HepG2 (cell line): ENCODE results near the gene CCDC57. TPM values are rescaled to one million over a fixed set of nuclear protein-coding genes. Genes with fewer than 3 reads are reported as not detected.

ENCODE experiments used
- CREM ChIP-seq, 2 experiments: sonication (generic) in 1 of 2; formaldehyde crosslinking in 1 of 2; IDR thresholded peaks; 2 replicates each; pipeline versions ENCODE4 v1.4.0 to v1.6.1; 2016 to 2020; ENCODE audit warnings: antibody characterized with exemption in 1 of 2, mild to moderate bottlenecking in 1 of 2, missing genetic modification reagents in 1 of 2
- ELF3 ChIP-seq: IDR thresholded peaks from 2 replicates; pipeline ENCODE4 v1.6.1; 2016; ENCODE audit warnings: missing genetic modification reagents, missing compliant biosample characterization
- FIP1L1 ChIP-seq: fragments of 200-400 bp; formaldehyde crosslinking; IDR thresholded peaks from 2 replicates; pipeline ENCODE4 v1.6.1; 2018; ENCODE audit warnings: low read depth, mild to moderate bottlenecking, low read length, moderate library complexity, borderline replicate concordance; ENCODE audit not compliant: insufficient read depth
- GLI4 ChIP-seq: sonication (generic); formaldehyde crosslinking; IDR thresholded peaks from 2 replicates; pipeline ENCODE4 v1.5.1; 2020; ENCODE audit warnings: missing genetic modification reagents, mild to moderate bottlenecking, moderate library complexity, borderline replicate concordance
- GTF2F1 ChIP-seq: fragments of 150-350 bp; IDR thresholded peaks from 2 replicates; pipeline ENCODE4 v1.6.1; 2014; ENCODE audit warnings: low read length
- HMG20B ChIP-seq: conservative IDR thresholded peaks from 2 replicates; pipeline ENCODE4 v1.6.1; 2016; ENCODE audit warnings: missing genetic modification reagents, missing compliant biosample characterization
- HMGA1 ChIP-seq: sonication (generic); formaldehyde crosslinking; conservative IDR thresholded peaks from 2 replicates; pipeline ENCODE4 v1.4.0; 2020; ENCODE audit warnings: missing genetic modification reagents
- KDM1A ChIP-seq: IDR thresholded peaks from 2 replicates; pipeline ENCODE4 v1.6.1; 2016; ENCODE audit warnings: missing compliant biosample characterization
- SPEN ChIP-seq: sonication (generic); formaldehyde crosslinking; IDR thresholded peaks from 2 replicates; pipeline ENCODE4 v1.5.1; 2020; ENCODE audit warnings: low read depth, mild to moderate bottlenecking, missing genetic modification reagents
- ZBTB42 ChIP-seq: sonication (generic); formaldehyde crosslinking; IDR thresholded peaks from 2 replicates; pipeline ENCODE4 v1.5.0; 2020; ENCODE audit warnings: mild to moderate bottlenecking, missing genetic modification reagents
- ZNF329 ChIP-seq: sonication (generic); formaldehyde crosslinking; IDR thresholded peaks from 2 replicates; pipeline ENCODE4 v1.9.0; 2021; ENCODE audit warnings: low read depth, mild to moderate bottlenecking, missing genetic modification reagents
- ZNF558 ChIP-seq: sonication (generic); formaldehyde crosslinking; IDR thresholded peaks from 2 replicates; pipeline ENCODE4 v1.9.0; 2022; ENCODE audit warnings: mild to moderate bottlenecking, missing genetic modification reagents, borderline replicate concordance
- polyA plus RNA-seq, 8 experiments: library from polyadenylated mRNA; depleted of rRNA in 3 of 8; stranded (reverse) in 7 of 8; unstranded in 1 of 8; fragments of >200 nt; fragmentation: Illumina TruSeq in 4 of 8; extraction: Trizol in 4 of 8; gene quantifications; 2 replicates each; pipeline versions ENCODE4 v1.2.1 to v1.2.3, GENCODE V29; 2011 to 2016; ENCODE audit warnings: low read depth in 4 of 8, missing spikeins in 1 of 8, mixed read lengths in 1 of 8; ENCODE audit not compliant: insufficient read depth in 1 of 8
- total RNA-seq, 5 experiments: library from RNA; depleted of rRNA; stranded (reverse); fragments of >200 nt; fragmentation: Illumina TruSeq; extraction: Trizol; gene quantifications; 2 replicates each; pipeline ENCODE4 v1.2.3, GENCODE V29; 2016; ENCODE audit warnings: low read depth in 1 of 5
- TF ChIP-seq, protein P1 (sequence below): sonication (generic); formaldehyde crosslinking; IDR thresholded peaks from 2 replicates; pipeline ENCODE4 v1.4.0; 2020; ENCODE audit warnings: missing genetic modification reagents
- TF ChIP-seq, protein P2 (sequence below): sonication (generic); formaldehyde crosslinking; IDR thresholded peaks from 2 replicates; pipeline ENCODE4 v1.4.0; 2020; ENCODE audit warnings: missing genetic modification reagents, borderline replicate concordance
- TF ChIP-seq, protein P3 (sequence below): sonication (generic); formaldehyde crosslinking; IDR thresholded peaks from 2 replicates; pipeline ENCODE4 v1.5.0; 2020; ENCODE audit warnings: mild to moderate bottlenecking, missing genetic modification reagents
- TF ChIP-seq, protein P4 (sequence below): IDR thresholded peaks from 2 replicates; pipeline ENCODE4 v1.6.1; 2016
- TF ChIP-seq, protein P5 (sequence below): sonication (generic); formaldehyde crosslinking; IDR thresholded peaks from 2 replicates; pipeline ENCODE4 v1.9.0; 2021; ENCODE audit warnings: missing genetic modification reagents, mild to moderate bottlenecking, borderline replicate concordance

Gene CCDC57
- total and polyA plus RNA-seq, 2 of the 13 experiments (the other 11 are each of a cell fraction or from before 2014, with no cell fraction given), result 59.3 to 59.9 TPM

DNA sequence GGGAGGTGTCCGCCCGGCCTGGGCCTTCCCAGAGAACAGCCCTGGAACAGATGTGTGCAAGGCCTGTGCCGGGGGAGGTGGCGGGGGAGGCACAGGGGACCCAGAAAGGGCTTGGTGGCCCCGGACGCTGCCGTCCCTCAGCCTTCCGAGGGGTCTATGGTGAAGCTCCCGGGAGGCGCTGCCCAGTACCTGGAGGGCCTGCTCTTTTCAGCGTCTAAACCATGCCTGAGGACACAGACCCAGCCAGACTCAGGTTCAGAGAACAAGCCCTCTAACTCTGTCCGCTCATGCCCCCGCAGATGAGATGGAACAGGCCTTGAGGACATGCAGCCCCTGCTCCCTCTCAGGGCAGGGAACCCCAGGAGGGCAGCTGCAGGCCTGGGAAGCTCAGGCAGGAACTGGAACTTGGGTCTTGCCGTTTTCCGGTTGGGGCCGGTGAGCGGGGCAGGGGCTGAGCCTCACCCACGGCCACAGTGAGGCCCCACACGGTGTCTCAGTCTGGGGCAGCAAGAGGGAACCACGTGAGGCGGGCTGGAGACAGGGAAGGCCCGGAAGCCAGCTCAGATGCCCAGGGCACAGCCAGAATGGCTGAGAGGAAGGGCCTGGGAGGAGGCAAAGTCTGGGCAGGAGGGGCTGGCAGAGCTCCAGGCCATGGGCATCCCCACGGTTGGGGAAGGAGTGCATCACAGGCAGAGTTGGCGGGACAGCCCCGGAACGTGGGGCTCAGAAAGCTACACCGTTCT, 28.7 kb upstream of the CCDC57 start (continued):
- TF ChIP-seq CREM (IDR thresholded peaks at IDR 0.05), result no peak
- no peak for TF ChIP-seq CREM (CRISPR knock-in tag; IDR thresholded peaks at IDR 0.05)
- TF ChIP-seq HMGA1 (CRISPR knock-in tag), result no peak
- TF ChIP-seq, protein P1, sequence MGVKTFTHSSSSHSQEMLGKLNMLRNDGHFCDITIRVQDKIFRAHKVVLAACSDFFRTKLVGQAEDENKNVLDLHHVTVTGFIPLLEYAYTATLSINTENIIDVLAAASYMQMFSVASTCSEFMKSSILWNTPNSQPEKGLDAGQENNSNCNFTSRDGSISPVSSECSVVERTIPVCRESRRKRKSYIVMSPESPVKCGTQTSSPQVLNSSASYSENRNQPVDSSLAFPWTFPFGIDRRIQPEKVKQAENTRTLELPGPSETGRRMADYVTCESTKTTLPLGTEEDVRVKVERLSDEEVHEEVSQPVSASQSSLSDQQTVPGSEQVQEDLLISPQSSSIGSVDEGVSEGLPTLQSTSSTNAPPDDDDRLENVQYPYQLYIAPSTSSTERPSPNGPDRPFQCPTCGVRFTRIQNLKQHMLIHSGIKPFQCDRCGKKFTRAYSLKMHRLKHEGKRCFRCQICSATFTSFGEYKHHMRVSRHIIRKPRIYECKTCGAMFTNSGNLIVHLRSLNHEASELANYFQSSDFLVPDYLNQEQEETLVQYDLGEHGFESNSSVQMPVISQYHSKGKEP (CRISPR knock-in tag), result no peak
- no peak for TF ChIP-seq KDM1A (CRISPR knock-in tag)
- TF ChIP-seq ZNF558 (CRISPR knock-in tag), result peak; percentile 80; the same call in 1 of the 2 replicates
- TF ChIP-seq, protein P2, sequence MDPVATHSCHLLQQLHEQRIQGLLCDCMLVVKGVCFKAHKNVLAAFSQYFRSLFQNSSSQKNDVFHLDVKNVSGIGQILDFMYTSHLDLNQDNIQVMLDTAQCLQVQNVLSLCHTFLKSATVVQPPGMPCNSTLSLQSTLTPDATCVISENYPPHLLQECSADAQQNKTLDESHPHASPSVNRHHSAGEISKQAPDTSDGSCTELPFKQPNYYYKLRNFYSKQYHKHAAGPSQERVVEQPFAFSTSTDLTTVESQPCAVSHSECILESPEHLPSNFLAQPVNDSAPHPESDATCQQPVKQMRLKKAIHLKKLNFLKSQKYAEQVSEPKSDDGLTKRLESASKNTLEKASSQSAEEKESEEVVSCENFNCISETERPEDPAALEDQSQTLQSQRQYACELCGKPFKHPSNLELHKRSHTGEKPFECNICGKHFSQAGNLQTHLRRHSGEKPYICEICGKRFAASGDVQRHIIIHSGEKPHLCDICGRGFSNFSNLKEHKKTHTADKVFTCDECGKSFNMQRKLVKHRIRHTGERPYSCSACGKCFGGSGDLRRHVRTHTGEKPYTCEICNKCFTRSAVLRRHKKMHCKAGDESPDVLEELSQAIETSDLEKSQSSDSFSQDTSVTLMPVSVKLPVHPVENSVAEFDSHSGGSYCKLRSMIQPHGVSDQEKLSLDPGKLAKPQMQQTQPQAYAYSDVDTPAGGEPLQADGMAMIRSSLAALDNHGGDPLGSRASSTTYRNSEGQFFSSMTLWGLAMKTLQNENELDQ (CRISPR knock-in tag), result peak; percentile 37; the same call in 1 of the 2 replicates
- TF ChIP-seq SPEN (CRISPR knock-in tag), result no peak
- TF ChIP-seq ELF3, result peak; percentile 35
- peak; percentile 86 for TF ChIP-seq ZBTB42
- peak; percentile 94; the same call in 1 of the 2 replicates for TF ChIP-seq GLI4 (CRISPR knock-in tag)
- TF ChIP-seq GTF2F1, result no peak
- peak; percentile 98 for TF ChIP-seq FIP1L1
- TF ChIP-seq, protein P3, sequence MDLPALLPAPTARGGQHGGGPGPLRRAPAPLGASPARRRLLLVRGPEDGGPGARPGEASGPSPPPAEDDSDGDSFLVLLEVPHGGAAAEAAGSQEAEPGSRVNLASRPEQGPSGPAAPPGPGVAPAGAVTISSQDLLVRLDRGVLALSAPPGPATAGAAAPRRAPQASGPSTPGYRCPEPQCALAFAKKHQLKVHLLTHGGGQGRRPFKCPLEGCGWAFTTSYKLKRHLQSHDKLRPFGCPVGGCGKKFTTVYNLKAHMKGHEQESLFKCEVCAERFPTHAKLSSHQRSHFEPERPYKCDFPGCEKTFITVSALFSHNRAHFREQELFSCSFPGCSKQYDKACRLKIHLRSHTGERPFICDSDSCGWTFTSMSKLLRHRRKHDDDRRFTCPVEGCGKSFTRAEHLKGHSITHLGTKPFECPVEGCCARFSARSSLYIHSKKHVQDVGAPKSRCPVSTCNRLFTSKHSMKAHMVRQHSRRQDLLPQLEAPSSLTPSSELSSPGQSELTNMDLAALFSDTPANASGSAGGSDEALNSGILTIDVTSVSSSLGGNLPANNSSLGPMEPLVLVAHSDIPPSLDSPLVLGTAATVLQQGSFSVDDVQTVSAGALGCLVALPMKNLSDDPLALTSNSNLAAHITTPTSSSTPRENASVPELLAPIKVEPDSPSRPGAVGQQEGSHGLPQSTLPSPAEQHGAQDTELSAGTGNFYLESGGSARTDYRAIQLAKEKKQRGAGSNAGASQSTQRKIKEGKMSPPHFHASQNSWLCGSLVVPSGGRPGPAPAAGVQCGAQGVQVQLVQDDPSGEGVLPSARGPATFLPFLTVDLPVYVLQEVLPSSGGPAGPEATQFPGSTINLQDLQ (CRISPR knock-in tag), result peak; percentile 91
- 0 out of 2 replicates have a peak, but pooled peaks have one; percentile 43 for TF ChIP-seq HMG20B (CRISPR knock-in tag)
- TF ChIP-seq, protein P4, sequence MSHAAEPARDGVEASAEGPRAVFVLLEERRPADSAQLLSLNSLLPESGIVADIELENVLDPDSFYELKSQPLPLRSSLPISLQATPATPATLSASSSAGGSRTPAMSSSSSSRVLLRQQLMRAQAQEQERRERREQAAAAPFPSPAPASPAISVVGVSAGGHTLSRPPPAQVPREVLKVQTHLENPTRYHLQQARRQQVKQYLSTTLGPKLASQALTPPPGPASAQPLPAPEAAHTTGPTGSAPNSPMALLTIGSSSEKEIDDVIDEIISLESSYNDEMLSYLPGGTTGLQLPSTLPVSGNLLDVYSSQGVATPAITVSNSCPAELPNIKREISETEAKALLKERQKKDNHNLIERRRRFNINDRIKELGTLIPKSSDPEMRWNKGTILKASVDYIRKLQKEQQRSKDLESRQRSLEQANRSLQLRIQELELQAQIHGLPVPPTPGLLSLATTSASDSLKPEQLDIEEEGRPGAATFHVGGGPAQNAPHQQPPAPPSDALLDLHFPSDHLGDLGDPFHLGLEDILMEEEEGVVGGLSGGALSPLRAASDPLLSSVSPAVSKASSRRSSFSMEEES (CRISPR knock-in tag), result peak; percentile 81
- peak; percentile 39; the same call in 1 of the 2 replicates for TF ChIP-seq ZNF329 (CRISPR knock-in tag)
- TF ChIP-seq, protein P5, sequence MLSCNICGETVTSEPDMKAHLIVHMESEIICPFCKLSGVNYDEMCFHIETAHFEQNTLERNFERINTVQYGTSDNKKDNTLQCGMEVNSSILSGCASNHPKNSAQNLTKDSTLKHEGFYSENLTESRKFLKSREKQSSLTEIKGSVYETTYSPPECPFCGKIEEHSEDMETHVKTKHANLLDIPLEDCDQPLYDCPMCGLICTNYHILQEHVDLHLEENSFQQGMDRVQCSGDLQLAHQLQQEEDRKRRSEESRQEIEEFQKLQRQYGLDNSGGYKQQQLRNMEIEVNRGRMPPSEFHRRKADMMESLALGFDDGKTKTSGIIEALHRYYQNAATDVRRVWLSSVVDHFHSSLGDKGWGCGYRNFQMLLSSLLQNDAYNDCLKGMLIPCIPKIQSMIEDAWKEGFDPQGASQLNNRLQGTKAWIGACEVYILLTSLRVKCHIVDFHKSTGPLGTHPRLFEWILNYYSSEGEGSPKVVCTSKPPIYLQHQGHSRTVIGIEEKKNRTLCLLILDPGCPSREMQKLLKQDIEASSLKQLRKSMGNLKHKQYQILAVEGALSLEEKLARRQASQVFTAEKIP (CRISPR knock-in tag), result no peak
